ENCODE measurements around the gene XKRX.

The XKRX gene

DNA sequence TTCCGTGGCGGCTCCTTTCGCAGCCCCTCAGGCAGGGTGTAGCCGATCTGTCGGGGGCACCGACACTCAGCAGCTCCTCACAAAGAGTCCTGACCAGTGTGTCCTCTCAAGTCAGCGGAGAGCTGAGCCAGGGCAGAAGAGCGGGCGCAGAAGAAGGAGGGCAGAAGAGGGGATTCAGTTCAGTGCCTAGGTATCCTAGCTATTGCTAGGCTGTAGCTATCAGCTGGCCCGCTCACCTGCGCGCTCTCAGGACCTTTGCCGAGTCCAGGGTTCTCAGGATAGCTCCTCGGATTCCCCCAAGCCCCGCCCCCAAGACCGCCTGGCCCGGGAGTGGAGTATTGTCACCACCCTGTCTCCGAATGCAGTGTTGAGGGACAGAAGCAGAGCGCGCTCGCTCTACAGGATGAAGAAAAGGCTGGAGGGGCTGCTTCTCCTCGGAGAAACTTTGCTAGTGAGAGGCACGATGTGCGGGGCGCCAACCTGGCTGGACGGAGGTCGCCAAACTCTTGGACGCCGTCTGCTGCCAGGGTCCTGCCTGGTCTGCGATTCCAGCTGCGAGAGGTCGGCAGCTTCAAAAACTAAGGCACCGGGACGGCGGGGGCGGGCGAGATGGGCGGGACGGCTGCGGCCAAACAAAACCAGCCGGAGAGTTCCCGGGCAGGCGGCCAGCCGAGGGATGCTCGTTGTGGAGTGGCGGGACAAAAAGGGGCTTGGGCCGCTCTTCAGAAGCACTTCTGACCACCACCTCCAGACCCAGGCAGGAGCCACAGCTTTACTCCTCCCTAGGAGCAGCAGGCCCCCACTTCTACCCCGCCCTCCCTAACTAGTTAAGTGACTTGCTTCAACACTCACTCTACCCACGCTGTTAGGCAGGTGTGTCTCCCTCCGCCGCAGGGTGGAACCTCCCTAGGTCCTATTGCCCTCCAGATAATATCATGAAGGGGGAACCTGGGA, at the start of gene XKRX:
Gene XKRX (minus strand): TSS at position 258 of the 954 bp plus-strand sequence. CDS start 613 bp downstream, outside the sequence.
- DNase-seq, result no peak

DNA sequence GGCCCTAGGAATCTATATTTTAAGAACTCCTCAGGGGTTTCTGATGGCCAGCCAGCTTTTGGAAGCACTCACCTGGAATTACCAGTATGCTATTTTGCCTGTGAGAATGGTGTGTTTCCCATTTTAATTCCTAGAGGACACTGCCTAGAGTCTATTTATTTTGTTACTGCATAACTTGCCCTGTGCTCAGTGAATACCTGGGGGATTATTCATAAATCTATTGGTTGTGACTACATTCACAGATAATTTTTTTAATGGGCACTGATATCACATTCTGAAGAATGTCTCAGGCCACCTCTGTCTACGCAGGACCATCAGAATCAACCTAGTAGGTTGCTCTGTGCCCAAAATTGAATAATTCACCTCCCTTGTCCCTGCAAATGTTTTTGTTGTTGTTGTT, 47.5 kb upstream of the XKRX start:
- DNase-seq, result no peak

DNA sequence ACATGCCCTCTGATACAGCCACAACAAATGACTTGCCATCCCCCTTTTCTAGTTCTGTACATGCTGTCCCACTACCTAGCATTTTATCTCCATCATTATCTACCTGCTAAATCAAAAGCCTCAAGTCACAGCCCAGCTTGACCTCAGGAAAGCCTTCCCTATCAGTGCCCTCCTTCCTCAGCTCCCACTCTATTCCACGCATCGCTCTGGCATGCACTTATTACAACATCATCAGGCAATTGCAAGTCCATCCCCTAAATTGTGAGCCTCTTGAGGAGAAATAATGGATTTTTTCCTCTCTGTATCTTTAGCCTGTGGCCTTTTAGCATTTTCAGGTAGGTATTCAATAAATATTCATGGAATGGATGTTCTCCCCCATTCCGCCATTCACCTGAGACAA, 46.5 kb upstream of the XKRX start:
- DNase-seq, result no peak

DNA sequence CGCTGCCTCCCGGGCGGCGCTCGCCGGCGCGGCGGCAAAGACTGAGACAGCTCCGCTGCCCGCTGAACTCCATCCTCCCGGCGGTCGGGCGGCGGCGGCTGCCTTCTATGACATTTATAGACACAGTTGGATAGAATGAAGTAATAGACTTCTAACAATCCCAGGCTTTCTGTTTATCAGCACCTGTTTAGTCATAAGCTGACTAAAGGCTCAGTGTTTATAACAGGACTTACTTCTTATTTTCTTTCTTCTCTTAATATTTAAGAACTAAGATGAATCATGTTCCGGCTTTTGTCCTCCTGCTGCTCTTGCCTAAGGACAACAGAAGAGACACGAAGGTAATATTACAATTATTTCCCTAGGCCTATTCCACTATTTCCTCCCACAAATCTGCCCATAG, 44.7 kb upstream of the XKRX start:
- no peak for DNase-seq

DNA sequence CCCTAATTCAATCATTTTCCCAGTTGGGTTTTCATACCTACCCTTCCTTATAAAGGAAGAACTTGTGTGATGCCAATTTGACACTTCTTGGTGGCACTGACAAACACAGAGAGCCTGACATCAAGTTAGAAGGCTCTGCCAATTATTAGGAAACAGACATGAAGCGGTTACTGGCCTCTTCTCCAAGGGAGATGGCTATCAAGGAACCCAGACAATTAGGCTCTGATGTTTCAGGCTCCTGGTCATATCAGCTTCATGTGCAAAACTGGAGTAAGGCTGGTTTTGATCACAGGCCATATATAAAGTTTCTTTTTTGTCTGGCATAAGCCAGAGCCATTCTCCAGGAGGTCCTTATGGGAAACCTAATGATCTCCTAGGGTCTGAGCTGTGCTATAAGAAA, 41.2 kb upstream of the XKRX start:
- DNase-seq, result no peak

DNA sequence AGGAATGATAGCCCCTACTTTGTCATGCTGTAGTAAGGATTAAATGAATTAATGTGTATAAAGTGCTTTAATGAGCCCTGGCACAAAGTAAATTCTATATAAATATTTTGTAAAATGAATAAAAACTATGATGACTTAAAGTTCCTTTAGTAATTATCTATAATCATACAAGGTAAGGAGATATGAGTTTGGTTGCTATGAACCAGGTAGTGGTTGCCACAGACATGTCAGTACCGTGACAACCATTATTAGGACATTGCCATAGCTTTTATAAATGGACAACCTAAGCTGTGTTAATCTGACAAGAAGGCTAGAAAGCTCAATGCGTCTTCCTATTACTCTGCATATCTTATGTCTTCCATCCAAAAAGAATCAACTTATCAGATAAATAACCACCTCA, 40.7 kb upstream of the XKRX start, which contains the start of gene ARL13A:
Gene ARL13A (plus strand): TSS at position 301 of the 400 bp plus-strand sequence. CDS start 3,982 bp downstream, outside the sequence.
- no peak for DNase-seq

DNA sequence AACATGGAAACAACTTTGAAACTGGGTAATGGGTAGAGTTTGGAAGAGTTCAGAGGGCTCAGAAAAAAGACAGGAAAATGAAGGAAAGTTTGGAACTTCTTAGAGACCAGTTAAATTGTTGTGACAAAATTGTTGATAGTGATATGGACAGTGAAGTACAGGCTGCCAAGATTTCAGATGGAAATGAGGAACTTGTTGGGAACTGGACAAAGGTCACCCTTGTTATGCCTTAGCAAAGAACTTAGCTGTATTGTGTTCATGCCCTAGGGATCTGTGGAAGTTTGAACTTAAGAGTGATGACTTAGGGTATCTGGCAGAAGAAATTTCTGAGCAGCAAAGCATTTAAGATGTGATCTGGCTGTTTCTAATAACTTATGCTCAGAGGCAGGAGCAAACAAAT, 35.6 kb upstream of the XKRX start:
- DNase-seq, result no peak

DNA sequence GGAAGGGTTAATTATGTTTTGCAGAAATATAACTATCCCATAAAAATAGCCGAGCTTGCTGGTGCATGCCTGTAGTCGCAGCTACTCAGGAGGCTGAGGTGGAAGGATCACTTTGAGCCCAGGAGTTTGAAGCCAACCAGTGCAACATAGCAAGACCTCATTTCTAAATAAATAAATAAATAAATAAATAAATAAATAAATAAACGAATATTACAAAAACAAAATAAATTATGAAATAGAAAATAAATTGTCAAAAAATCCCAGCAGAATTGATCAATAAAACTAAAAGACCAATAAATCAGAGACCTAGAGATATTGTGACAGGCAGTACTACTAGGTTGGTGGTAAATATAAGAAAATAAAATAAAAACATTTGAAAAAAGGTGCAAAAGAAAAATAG, 34.1 kb upstream of the XKRX start:
- no peak for DNase-seq

DNA sequence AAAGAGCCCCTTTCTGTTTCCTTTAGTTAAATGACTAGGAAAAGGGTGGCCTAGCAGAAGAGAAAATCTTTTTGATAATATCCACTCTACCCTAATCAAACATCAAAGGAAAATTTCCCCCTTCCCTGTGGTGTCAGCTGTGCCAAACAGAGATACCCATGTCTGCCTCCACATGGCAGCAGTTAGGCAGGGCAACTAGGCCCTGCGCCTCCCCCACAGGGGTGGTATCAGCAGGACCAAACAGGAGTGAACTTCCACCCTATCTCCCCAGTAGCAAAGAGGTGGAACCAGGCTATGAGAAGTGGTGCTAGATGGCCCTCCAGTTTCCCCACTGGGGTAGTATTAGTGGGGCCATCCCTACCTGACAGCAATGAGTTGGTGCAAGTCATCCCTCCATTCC, 19.8 kb upstream of the XKRX start:
- DNase-seq, result no peak

DNA sequence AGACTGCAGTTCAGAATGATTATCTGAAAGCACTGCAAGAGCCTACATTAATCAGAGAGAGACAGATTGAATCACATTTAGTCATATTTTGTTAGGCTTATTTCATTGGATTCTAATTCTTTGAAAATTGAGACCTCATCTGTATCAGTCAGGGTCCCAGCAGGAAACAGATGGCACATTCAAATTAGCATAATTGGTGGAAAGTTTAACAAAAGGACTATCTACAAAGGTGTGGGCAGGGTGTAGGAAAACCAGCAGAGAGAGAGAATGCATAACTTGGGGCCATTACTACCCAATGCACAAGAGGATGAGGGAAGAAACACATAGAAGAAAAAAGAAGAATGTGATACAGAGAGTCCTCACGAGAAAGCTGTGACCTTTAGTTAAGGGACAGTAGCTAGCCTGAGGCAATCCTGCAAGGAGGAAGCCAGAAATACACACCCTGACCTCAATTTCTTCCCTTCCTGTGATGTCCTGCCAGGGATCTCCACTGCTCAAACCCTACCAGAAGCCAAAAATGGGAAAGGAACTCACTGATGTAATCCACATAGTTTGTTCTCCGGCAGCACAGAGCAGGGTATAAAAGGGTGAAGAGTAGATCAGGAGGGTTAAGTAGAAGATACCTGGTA, 17.7 kb upstream of the XKRX start:
- no peak for DNase-seq

DNA sequence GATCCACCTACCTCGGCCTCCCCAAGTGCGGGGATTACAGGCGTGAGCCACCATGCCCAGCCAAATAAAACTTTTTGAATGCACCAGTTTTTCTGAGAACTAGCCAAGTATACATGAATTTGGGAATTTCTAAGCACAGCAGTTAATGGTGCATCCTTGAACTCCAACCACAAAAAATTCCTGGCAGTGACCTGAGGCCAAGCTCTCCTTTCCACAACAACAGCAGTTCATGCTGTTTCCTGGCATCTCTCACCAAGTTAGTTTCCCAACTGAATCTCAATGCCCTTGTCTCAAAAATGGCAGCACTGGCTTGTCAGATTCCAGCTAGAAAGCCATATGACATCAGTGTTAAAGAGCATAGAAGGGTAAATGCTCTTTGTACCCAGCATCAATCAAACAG, 15.9 kb upstream of the XKRX start:
- DNase-seq, result no peak

DNA sequence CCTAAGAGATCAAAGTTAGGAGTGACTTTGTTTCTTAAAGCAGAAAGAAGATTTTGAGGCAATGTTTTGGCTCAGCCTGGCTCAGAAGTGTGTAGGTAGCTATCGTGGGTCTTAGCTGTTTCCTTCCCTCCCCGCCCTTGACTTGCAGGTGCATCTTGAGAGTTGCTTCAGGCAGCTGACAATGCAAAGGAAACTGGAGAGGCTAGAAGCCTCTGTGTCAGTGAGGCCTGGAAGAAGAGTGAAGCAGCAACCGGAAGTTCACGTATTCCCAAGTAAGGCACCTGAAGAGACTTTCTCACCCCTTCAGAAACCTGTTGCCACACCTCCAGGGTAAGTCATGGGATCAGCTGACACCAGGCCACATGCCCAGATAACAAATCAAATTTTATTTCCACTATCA, 10.6 kb upstream of the XKRX start:
- DNase-seq, result no peak

DNA sequence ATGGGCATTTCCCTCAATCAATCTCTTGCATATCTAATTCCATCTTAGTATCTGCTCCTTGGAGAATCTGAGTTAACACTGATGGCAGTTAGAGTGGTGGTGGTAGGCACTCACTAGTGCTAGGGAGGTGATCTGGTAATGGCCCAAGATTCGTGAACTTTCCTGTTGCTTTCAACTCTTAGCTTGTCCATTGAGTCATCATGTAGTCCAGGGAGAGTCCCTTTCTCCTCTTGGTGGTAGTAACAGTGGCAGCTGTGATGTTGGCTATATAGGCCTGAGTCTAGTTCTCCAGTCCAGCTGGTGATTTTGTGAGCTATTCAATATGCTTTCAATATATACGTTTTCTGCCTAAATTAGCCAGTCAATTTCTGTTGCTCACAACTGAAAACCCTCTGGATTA, 7.0 kb upstream of the XKRX start:
- no peak for DNase-seq

DNA sequence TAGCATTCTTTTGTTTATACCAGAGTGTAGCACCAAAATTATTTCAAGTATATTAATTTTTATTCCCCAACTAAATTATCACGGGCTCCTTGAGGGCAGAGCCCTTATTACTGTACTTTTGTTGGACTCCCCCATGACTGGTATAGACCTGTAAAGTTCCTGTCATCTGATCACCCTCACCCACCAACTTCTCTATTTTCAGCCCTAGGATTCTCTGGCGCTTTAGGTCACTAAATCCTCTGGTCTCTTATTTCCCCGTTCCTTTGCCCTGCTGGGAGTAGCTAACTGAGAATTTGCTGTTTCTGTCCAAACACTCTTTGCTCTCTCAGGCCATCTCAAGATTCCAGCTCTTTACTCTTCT, 3.2 kb upstream of the XKRX start:
- DNase-seq, result no peak

DNA sequence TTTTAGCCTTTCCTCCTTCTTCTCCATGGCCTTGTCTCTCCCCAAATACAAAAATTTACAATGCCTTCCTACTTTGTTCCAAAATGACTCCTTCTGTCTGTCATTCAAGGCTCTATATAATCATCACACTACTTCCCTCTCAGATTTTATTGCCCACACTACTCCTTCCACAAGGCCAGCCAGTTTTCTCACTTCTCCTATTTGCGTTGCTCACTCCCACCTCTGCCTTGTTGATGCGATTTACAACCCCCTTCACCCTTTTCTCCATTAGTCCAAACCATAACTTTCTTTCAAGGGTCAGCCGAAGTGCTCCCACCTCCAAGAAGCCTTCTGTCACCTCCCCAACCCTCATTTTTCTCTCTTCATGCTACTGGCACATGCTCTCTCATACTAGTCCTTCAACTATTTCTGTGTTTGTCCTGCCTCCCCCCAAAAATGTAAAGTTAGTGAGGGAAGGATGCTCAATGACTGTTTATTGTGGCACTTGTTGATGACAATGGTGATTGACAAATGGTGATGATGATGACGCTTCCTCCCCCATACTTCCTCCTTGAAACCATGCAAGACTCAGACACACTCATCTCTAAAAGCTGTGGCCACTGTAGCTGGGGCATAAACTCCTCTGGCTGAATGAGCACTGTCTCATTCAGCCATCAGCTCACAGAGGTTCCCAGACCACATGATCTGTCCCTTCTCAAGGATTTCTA, 2.7 kb upstream of the XKRX start:
- DNase-seq, result peak; percentile 30

DNA sequence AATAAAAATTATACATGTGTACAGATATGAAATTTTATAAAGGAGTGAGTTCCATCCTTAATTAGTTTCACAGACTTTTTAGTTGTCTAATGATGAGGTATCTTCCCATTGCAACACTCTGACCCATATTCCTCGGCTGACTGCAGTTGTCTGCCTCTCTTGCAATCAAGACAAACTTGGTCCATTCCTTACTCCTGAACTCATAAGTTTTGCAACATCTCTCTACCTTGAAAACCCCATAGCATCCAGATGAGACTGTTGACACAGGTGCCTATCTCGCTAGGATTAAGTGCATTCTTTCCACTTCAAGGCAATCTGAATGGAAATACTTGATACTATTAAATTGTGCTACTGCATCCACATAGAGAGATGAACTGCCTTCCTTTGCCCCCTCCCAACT, 2.3 kb downstream of the XKRX start:
- no peak for DNase-seq

DNA sequence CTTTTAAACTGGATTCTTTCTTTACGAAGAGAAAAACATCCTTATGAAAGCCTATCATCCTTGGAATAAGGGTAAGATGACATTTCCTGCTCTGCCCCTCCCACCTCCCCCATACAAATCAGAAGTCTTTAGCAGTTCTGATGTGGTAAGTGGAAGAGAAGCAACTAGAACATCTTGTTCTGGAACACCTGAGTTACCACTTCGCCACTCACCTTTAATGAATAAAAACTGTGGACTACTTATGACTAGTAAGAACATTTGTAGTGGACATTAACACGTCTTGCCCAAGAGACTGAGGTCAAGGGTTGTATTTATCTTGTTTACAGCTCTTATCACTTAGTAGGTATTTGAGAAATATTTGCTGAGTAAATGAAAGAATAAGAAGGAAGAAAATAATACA, 4.3 kb downstream of the XKRX start:
- no peak for DNase-seq

DNA sequence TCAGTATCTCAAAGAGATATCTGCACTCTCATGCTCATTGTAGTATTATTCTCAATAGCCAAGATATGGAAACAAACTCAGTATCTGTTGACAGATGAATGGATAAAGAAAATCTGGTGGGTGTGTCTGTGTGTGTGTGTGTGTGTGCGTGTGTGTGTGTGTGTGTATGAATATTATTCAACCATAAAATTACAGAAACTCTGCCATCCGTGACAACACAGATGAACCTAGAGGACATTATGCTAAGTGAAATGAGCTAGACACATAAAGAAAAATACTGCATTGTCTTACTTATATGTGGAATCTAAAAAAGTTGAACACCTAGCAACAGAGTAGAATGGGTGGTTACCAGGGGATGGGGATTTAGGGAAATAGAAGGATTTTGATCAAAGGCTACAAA, 13.2 kb downstream of the XKRX start:
- DNase-seq, result no peak

DNA sequence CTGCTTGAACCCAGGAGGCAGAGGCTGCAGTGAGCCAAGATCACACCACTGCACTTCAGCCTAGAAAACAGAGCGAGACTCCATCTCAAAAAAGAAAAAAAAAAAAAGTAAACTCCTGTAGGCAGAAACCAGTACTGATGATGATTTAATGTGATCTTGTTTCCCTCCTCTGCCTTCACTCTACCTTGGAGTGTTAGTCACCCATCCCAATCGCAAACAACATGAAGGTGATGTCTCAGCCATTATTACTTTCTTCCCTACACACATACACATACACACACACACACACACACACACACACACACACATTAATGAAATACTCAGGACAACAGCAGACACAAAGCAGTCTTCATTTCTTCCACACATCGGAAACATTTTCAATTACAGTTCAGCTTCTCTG, 15.6 kb downstream of the XKRX start:
- no peak for DNase-seq

DNA sequence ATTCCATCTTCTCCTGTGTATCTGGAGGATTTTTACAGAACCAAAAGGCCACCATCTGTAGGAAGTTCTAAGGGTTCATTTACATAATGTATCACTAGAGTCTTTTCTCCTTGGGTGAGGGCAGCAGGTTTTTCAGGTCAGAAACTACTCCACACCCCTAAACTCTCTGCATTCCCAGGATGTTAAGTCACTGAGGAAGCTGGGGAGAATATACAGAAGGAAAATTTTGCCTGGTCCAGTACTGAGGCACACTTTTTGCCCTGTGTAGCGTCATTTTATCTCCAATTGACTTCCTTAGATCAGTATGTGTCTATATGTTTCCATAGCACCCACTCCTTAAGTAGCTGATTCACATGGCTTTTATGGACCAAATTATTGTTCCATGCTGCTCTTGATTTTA, 17.0 kb downstream of the XKRX start:
- DNase-seq, result no peak

DNA sequence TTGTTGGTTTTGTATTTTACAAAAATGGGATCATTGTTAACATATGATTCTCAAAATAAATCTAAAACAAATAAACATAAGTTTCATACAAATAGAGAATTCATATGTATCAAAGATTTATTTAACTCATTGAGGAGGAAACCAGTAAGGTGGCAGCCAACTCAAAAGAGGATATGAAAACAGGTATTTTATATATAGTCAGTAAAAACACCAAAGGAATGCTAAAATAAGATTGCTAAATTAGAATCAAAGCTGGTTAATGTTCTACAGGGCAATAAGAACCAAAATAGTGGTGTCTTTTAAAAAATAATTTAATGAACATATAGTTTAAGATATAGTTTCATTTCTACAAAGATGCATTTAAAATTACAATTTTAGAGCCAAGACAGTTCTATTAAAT, 23.1 kb downstream of the XKRX start:
- no peak for DNase-seq

DNA sequence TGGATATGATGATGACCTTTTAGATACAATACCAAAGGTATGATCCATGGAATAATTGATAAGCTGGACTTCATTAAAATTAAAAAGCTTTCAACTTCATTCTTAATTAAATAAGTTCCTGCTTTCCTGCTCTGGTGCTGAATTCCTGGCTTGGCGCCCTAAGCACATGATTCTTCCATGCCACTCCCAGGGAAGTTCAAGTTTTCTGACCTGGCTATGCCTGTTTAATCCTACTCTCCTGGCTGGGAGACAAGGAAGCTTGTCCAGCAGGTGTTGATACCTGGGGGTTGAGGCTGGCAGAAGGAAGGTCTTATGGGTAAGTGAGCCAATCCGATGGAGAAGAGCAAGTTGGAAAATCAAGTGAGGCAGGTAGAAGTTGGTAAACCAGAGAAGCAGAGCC, 24.3 kb downstream of the XKRX start:
- no peak for DNase-seq

DNA sequence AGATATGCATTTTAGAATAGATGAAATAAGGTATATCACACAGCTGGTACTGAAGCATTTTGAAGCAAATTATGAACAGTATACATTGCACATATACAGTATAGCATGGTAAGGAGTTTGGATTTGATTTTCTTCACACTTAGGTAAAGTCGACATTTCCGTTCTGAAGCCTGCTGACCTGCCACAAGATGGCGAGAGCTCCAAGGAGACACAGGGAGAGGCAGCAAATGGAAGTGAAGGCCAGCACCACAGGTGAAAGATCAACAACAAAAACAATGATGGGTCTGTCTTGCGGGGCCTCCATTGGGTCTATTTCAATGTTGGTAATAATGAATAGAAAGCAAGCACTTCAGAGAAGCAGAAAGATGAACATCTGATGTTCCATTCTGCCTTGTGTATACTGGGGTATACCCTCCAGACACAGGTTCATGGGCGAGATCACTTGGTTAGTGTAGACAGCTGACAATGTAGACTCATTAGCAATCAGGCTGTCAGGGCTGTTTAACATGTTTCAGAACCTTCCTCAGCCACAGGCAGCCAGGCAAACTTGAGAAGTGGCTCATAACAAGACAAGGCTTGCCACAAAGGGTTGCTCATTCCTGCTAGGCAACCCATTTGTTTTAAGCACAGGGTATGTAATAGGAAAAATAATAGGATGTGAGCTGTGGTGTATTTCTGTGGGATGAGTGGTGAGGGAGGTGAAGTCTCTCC, 33.2 kb downstream of the XKRX start:
- DNase-seq, result no peak
